GM10266 (cell line): ENCODE measurements around the gene RHBDL1.

Experiments
- DNase-seq: peaks from one replicate; pipeline ENCODE4 v3.0.0; 2012; ENCODE audit errors: extremely low spot score
- TF ChIP-seq, protein P1 (sequence below): IDR thresholded peaks from 2 replicates; pipeline ENCODE4 v1.5.1; 2012; ENCODE audit warnings: mild to moderate bottlenecking, low read depth; ENCODE audit not compliant: control insufficient read depth, insufficient read depth; ENCODE audit errors: missing control alignments

RHBDL1 gene

DNA sequence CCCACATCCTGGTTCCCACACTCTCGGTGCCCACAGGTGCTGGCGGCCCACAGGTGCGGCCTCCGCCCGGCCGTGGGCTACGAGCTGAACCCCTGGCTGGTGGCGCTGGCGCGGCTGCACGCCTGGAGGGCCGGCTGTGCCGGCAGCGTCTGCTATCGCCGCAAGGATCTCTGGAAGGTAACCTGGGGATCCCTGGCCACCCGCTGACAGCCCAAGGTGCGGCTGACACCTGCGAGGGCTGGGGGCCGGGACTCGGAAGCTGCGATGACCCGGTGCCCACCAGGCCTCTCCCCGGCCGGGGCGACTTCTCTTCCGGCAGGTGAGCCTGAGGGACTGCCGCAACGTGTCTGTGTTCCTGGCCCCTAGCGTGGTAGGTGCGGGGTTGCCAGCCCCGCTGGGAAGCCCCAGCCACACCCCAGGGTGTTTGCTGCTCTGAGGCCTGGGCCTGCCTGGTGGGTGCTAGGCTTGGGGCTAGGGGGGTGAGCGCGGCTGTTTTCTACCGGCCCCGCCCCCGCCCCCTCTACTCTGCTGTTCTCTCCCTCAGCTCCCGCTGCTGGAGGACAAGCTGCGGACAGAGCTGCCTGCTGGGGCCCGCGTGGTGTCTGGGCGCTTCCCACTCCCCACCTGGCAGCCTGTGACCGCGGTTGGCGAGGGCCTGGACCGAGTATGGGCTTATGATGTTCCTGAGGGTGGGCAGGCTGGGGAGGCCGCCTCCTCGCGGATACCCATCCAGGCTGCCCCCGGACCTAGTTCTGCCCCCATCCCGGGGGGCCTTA, 46.5 kb downstream of the RHBDL1 start:
- TF ChIP-seq, protein P1, sequence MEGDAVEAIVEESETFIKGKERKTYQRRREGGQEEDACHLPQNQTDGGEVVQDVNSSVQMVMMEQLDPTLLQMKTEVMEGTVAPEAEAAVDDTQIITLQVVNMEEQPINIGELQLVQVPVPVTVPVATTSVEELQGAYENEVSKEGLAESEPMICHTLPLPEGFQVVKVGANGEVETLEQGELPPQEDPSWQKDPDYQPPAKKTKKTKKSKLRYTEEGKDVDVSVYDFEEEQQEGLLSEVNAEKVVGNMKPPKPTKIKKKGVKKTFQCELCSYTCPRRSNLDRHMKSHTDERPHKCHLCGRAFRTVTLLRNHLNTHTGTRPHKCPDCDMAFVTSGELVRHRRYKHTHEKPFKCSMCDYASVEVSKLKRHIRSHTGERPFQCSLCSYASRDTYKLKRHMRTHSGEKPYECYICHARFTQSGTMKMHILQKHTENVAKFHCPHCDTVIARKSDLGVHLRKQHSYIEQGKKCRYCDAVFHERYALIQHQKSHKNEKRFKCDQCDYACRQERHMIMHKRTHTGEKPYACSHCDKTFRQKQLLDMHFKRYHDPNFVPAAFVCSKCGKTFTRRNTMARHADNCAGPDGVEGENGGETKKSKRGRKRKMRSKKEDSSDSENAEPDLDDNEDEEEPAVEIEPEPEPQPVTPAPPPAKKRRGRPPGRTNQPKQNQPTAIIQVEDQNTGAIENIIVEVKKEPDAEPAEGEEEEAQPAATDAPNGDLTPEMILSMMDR, result no peak
- no peak for DNase-seq

DNA sequence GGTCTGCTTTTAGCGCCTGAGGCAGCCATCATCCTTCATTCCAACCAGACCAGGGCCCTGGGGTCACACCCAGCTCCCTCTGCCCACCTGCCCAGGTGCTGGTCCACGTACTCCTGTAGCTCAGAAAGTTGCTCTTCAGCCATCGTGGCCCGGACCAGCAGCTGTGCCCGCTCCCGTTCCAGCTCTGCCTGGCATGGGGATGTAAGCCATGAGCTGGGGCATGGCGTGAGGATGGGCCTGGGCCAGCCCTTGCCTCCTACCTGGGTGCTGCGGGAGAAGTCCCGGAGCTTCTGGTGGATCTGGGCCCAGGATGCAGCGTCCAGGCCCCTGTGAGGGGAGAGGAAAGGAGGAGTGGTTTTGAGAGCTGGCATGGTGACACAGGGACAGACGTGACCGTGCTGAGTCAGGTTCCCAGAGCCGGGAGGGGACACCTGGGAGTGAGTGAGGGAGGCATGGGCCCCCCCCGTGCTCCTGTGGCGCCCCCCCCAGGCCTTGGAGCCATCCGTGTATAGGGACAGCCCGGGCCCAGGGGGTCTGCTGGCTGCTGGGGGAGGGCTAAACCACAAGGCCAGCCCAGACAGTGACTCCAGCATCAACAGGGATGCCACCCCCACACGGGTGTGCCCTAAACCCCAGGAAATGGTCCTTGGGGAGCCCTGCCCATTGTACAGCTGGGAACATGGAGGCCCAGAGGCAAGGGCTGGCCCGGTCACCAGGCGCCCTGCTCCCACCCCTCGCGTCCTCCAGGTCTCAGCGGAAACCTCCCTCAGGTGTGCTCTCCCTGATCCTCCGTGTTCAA, 47.6 kb downstream of the RHBDL1 start:
- no peak for DNase-seq
- TF ChIP-seq, protein P1, result no peak

DNA sequence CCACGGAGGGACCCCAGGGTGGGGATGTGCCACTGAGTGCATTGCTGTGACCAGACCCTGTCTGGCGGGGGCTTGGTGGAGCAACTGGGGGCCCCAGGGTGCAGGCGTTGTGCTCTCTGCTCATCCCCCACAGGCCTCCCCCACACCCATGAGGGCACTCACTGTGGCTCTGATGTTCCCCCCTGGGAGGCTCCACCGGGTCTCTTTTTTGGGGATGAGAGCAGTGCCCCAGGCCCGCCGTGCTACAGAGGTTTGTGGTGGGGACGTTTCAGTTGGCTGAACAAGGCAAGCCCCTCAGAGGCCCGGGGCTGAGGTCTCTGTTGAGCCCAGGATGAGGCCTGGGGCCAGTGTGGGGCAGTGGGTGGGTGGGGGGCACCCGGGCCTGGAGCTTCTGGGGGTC, 48.2 kb downstream of the RHBDL1 start:
- DNase-seq, result no peak
- TF ChIP-seq, protein P1, result no peak

DNA sequence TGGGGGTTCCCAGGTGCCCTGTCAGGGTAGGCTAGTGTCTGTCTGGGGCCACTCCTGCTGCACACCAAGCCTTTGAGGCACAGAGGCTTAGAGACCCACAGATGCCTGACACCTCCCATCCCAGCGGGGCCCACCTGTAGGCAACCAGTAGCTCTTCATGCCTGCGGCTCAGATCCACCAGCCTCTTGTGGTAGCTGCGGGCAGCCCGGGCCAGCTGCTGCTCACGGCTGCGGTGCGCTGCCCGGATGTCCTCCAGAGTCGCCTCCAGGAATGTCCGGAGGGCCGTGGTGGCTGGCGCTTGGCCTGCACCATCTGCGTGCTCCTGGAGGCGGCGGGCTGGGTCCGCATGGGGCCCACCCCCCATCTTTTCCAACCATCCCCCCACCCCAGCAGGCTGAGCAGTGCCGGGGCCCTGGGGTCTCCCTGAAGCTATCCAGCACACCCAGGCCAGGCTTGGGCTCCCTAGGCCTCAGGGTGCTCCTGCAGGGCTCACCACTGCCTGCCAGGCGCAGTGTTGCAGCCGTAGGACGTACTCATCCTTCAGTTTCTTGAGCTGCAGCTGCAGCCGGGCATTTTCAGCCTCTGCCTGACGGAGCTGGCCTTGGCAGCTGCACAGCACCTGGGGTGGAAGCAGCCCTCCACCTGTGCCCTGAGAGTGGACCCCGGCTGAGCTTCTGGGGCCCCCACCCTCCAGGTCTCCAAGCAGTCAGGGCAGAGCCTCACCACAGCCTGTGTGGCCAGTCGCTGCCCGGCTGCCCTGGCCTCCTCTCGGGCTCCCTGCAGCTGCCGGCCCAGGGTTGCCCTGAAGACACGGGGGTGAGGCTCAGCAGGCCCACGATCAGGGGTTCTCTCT, 48.9 kb downstream of the RHBDL1 start:
- DNase-seq, result no peak
- TF ChIP-seq, protein P1, result no peak

DNA sequence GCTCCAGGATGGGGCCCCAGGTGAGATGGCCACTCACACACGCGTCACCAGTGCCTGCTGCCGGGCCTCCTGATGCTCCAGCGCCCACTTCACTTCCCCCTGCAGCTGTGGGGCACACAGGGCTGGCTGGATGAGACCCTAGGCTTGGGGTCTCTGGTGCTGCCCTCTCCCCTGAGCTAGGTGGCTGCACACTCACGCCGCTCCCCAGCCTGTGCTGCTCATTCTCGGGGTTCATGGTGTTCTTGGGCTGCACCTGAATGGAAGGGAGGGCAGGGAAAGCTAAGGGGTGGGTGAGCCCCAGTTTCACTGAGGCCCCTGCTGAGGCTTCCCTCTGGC, 49.5 kb downstream of the RHBDL1 start:
- no peak for DNase-seq
- TF ChIP-seq, protein P1, result no peak

DNA sequence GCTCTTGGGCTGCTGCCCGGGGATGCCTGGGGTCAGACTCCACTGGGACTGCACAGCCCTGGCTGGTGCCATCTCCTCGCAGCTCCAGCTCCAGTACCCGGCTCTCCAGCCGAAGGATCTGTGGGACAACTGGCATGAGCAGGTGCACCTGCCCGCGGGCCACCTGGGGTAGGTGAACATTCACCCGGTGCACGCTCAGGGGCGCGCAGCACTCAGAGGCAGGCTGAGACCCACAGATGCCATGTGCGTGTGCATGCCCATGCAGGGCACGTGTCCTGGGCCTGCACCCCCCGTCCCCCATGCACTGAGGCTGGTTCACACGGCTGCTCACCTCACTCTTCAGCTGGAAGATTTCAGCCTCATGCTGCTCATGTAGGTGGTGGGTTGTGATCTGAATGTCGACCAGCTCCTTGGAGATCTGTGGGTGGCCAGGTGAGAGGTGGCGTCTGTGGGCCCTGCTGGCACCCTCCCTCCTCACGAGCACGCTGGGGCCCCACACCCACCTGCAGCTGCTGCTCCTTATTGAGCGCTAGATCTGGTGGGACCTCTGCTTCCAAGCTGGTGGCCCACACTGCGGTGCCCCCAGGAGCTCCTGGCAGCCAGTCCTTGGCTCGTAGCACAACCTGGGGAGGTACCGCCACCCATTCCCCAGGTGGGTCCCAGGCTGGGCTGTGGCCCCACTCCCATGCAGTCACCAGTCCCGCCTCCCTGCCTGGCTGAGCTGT, 50.2 kb downstream of the RHBDL1 start:
- TF ChIP-seq, protein P1, result no peak
- no peak for DNase-seq
